Left ventricle myocardium inferior (tissue), 1 donor: ENCODE measurements around the gene AEBP1. TPM values are rescaled to one million over a fixed set of nuclear protein-coding genes. Genes with fewer than 3 reads are reported as not detected.
A peak's percentile ranks its signal among the peaks of the same experiment; 100 is the strongest.

Experiments used
- DNase-seq: peaks from one replicate; pipeline ENCODE4 v3.0.0-alpha.2; 2020
- H3K27ac ChIP-seq: fragments of 200-600 bp; replicated peaks from 2 replicates; pipeline ENCODE4 v1.8.0; 2021
- H3K27me3 ChIP-seq: fragments of 200-600 bp; 2 replicates; pipeline ENCODE4 v1.8.0; 2021; ENCODE audit warnings: low read depth
- H3K36me3 ChIP-seq: fragments of 200-600 bp; 2 replicates; pipeline ENCODE4 v1.8.0; 2021
- H3K4me1 ChIP-seq: fragments of 200-600 bp; 2 replicates; pipeline ENCODE4 v1.8.0; 2021
- H3K4me3 ChIP-seq: fragments of 200-600 bp; 2 replicates; pipeline ENCODE4 v1.8.0; 2021; ENCODE audit warnings: mild to moderate bottlenecking, moderate library complexity
- H3K9me3 ChIP-seq: fragments of 200-600 bp; replicated peaks from 2 replicates; pipeline ENCODE4 v1.8.0; 2021
- intact Hi-C: fragments of 100-400 bp; cut with micrococcal nuclease; formaldehyde crosslinking; loops from one replicate; pipeline ENCODE4 v1.11.0; 2022
- total RNA-seq: library from RNA; stranded (reverse); fragmentation: NEBNext Ultra II Directional; extraction: Animal tissue kit (Norgen Biotek cat#: 25700); gene quantifications from one replicate; pipeline ENCODE4 v1.2.1, GENCODE V29; 2021
- TF ChIP-seq, protein P1 (sequence below): fragments of 200-600 bp; IDR thresholded peaks from 2 replicates; pipeline ENCODE4 v1.8.0; 2021; ENCODE audit warnings: antibody characterized with exemption, mild to moderate bottlenecking, borderline replicate concordance
- donor health status: DM: no; HTN: yes; CAD: no; lungs with severe emphysema.

AEBP1 gene
- total RNA-seq, 1 donor from 2014 or later: 20.5 TPM

DNA sequence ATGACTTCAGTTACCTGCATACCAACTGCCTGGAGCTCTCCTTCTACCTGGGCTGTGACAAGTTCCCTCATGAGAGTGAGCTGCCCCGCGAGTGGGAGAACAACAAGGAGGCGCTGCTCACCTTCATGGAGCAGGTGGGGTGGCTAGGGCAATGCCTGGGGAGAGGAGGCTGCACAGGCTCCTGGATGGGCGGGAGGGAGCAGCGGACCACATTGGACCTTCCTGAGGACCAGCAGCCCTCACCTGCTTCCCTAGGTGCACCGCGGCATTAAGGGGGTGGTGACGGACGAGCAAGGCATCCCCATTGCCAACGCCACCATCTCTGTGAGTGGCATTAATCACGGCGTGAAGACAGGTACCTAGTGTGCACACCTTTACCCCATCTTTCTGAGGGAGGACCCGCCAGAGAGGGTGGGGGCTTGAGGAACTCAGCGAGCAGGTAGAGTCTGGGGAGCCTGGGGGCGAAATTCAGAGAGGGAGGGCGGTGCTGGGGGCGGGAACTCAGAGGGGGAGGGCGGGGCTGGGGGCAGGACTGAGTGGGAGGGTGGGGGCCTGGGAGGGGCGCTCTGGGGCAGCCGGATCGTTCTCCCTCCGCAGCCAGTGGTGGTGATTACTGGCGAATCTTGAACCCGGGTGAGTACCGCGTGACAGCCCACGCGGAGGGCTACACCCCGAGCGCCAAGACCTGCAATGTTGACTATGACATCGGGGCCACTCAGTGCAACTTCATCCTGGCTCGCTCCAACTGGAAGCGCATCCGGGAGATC is 9.0 kb downstream of the AEBP1 start:
- DNase-seq: no peak
- H3K4me1 ChIP-seq: peaks cover 19% of the 10 kb centered on the region
- H3K36me3 ChIP-seq: peaks cover 29% of the 10 kb centered on the region
- TF ChIP-seq, protein P1, sequence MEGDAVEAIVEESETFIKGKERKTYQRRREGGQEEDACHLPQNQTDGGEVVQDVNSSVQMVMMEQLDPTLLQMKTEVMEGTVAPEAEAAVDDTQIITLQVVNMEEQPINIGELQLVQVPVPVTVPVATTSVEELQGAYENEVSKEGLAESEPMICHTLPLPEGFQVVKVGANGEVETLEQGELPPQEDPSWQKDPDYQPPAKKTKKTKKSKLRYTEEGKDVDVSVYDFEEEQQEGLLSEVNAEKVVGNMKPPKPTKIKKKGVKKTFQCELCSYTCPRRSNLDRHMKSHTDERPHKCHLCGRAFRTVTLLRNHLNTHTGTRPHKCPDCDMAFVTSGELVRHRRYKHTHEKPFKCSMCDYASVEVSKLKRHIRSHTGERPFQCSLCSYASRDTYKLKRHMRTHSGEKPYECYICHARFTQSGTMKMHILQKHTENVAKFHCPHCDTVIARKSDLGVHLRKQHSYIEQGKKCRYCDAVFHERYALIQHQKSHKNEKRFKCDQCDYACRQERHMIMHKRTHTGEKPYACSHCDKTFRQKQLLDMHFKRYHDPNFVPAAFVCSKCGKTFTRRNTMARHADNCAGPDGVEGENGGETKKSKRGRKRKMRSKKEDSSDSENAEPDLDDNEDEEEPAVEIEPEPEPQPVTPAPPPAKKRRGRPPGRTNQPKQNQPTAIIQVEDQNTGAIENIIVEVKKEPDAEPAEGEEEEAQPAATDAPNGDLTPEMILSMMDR: no peak
- intact Hi-C loops: no loop called here
- no peaks in the 10 kb centered on the region for H3K27me3 ChIP-seq
- no peak overlapping the region for H3K27ac ChIP-seq
- no peak overlapping the region for H3K4me3 ChIP-seq
- no peaks in the 10 kb centered on the region for H3K9me3 ChIP-seq

DNA sequence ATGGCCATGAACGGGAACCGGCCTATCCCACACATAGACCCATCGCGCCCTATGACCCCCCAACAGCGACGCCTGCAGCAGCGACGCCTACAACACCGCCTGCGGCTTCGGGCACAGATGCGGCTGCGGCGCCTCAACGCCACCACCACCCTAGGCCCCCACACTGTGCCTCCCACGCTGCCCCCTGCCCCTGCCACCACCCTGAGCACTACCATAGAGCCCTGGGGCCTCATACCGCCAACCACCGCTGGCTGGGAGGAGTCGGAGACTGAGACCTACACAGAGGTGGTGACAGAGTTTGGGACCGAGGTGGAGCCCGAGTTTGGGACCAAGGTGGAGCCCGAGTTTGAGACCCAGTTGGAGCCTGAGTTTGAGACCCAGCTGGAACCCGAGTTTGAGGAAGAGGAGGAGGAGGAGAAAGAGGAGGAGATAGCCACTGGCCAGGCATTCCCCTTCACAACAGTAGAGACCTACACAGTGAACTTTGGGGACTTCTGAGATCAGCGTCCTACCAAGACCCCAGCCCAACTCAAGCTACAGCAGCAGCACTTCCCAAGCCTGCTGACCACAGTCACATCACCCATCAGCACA is 9.7 kb downstream of the AEBP1 start:
- H3K36me3 ChIP-seq: peaks cover 31% of the 10 kb centered on the region

DNA sequence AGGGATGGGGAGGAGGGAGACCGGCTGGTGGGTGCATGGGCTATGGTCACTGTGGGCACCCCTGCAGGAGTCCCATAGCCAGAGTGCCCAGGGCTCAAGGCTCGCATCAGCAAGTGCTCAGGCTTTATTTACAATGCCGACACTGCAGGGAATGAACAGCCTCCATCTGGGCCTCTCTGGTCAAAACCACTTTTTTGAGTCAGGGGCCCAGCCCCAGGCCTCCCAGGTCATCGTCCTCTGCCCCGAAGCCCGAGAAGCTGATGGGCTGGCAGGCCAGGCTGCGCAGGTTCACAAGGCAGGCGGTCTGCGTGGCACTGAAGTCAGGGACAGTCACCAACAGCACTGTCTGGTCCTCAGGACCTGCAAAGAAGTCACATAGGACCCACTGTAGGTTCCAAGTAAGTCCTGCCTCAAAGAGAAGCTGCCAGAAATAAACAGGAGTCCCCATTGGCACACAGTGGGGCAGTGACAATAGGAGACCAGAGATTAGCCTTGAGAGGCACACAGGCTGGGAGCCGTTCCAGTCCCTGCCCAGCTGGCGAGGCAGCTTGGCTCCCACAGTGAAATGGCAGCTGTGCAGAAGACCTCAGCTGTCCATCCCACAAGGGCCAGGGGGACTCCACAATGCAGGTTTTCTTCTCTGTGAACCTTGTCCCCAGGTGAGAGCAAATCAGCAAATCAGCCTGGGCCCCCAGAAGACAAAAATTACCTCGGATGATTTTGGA is 10.6 kb downstream of the AEBP1 start:
- DNase-seq: peak; percentile 69
- H3K4me3 ChIP-seq: no peak overlapping the region

More for the DNA sequence above, 9.7 kb downstream of the AEBP1 start:
- H3K27ac ChIP-seq: peak overlapping the region; percentile 72
- no peaks in the 10 kb centered on the region for H3K9me3 ChIP-seq
- no peaks in the 10 kb centered on the region for H3K27me3 ChIP-seq
- intact Hi-C loops: no loop called here
- DNase-seq: no peak
- TF ChIP-seq, protein P1: no peak
- H3K4me3 ChIP-seq: no peak overlapping the region
- peaks cover 19% of the 10 kb centered on the region for H3K4me1 ChIP-seq

DNA sequence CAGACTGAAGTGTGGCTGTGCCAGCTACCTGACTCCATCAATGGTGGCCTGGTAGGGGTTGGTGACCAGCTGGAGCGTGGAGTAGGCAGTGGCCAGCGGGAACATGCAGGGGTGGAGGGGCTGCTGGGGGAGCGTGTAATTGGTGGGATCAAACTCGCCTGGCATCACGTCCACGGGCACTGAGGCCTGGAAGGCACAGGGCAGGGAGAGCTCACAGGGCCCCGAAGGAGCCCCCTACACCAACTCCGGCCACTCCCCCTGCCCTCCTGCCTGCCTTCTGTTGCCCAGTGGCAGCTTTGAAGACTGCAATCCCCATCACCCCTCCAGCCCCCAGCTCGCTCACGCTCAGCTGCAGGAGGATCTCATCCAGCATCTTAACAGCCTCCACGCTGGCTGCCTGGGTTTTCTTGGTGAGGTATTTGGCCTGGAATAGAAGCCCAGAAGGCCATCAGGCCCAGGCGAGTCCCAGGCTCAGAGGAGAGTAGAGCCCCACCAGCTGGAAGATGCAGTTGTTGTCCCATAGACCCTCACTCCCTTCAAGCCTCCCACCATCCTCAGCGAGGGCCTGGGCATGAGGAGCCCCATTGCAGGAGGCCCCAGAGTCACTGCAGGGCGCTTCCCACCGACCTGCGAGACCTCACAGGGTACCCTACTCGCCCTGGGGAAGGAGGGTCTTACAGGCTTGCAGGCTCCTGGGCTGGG is 12.1 kb downstream of the AEBP1 start:
- TF ChIP-seq, protein P1: no peak
- Histone ChIP-seq H3K4me1 (peaks cover 42% of the 10 kb centered on the region), H3K27ac (no peak overlapping the region), H3K4me3 (no peak overlapping the region), H3K36me3 (peaks cover 43% of the 10 kb centered on the region), H3K27me3 (no peaks in the 10 kb centered on the region), H3K9me3 (no peaks in the 10 kb centered on the region)
- intact Hi-C loops: no loop called here
- no peak for DNase-seq

More for the DNA sequence above, 10.6 kb downstream of the AEBP1 start:
- Histone ChIP-seq H3K9me3 (no peaks in the 10 kb centered on the region), H3K4me1 (peaks cover 27% of the 10 kb centered on the region), H3K27ac (peak overlapping the region; percentile 72), H3K27me3 (no peaks in the 10 kb centered on the region), H3K36me3 (peaks cover 31% of the 10 kb centered on the region)
- TF ChIP-seq, protein P1: no peak
- intact Hi-C loops: no loop called here
